ENCODE data around the gene CTNNBIP1.

DNA sequence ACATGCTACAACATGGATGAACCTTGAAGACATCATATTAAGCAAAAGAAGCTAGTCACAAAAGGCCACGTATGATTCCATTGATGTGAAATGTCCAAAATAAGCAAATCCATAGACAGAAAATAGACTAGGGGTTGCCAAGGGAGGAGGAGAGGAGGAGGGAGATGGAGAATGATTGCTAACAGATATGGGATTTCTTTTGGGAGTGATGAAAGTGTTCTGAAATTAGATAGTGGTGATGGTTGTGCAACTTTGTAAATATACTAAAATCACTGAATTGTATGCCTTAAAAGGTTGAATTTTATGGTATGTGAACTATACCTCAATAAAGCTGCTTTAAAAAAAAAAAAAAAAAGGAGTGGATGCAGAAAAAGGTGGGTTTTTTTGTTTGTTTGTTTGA, 93.9 kb downstream of the CTNNBIP1 start:
- TF ChIP-seq, protein P1, sequence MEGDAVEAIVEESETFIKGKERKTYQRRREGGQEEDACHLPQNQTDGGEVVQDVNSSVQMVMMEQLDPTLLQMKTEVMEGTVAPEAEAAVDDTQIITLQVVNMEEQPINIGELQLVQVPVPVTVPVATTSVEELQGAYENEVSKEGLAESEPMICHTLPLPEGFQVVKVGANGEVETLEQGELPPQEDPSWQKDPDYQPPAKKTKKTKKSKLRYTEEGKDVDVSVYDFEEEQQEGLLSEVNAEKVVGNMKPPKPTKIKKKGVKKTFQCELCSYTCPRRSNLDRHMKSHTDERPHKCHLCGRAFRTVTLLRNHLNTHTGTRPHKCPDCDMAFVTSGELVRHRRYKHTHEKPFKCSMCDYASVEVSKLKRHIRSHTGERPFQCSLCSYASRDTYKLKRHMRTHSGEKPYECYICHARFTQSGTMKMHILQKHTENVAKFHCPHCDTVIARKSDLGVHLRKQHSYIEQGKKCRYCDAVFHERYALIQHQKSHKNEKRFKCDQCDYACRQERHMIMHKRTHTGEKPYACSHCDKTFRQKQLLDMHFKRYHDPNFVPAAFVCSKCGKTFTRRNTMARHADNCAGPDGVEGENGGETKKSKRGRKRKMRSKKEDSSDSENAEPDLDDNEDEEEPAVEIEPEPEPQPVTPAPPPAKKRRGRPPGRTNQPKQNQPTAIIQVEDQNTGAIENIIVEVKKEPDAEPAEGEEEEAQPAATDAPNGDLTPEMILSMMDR (tag by site-specific recombination; IDR thresholded peaks at IDR 0.05): no peak
- TF ChIP-seq, protein P2, sequence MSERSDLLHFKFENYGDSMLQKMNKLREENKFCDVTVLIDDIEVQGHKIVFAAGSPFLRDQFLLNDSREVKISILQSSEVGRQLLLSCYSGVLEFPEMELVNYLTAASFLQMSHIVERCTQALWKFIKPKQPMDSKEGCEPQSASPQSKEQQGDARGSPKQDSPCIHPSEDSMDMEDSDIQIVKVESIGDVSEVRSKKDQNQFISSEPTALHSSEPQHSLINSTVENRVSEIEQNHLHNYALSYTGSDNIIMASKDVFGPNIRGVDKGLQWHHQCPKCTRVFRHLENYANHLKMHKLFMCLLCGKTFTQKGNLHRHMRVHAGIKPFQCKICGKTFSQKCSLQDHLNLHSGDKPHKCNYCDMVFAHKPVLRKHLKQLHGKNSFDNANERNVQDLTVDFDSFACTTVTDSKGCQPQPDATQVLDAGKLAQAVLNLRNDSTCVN (tag by site-specific recombination; optimal IDR thresholded peaks at IDR 0.05): no peak
- TF ChIP-seq, protein P3, sequence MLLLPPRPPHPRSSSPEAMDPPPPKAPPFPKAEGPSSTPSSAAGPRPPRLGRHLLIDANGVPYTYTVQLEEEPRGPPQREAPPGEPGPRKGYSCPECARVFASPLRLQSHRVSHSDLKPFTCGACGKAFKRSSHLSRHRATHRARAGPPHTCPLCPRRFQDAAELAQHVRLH (tag by site-specific recombination; IDR thresholded peaks at IDR 0.05): no peak
- TF ChIP-seq BCL11A (tag by site-specific recombination; IDR thresholded peaks at IDR 0.05; ENCODE audit: low read depth): no peak

All from HEK293 (cell line).